Head of caudate nucleus (tissue), 42 donors: Measurements from ENCODE around the gene TBX1.
"Not testable (repeated sequence)": the region's sequence is repeated elsewhere in the genome, so short reads cannot be mapped to it uniquely, and the experiment has no call there.

ENCODE experiments used
- DNase-seq, 42 donors: peaks; one replicate each; pipeline versions ENCODE4 v3.0.0 to v3.0.0-alpha.2; 2020 to 2021; ENCODE audit warnings: mixed read lengths in 7 of 42
- intact Hi-C: fragments of 100-400 bp; cut with DNase I; formaldehyde crosslinking; loops from one replicate; pipeline ENCODE4 v1.15.0; 2022

The TBX1 gene

DNA sequence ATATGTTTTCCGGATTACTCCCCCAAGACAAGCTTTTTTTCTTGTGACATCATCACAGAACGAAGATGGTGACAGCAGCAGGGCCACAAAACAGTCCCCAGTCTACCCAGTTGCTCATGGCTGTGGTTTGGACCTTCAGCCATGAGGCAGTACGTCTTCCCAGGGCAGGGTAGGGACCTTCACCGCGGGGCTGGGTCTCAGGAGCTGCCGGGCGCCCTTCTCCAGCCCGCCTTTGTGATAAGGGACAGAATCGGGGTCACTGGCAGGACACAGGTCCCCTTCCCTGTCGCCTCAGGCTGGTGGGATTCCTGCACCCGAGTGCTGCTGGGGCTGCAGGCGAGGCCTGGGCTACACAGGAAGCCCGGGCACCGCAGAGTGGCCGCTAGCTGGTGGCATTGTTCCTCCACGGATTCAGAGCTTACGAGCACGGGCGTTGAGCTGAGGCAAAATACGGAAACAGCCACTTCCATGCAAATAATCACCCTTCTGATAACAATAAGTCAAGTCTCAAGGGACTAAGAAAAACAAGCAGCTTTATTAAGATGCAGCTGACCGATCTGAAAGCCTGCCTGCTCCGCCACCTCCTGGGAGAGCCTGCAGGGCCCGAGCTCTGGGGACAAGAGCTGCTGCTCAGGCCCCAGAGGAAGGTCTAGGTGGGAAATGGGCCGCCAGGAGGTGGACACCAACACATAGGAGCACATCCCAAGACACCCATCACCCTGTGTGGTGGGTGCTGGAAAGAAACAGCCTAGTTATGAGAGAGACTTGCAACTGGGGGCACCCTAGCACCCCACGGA, 12.3 kb downstream of the TBX1 start:
- intact Hi-C loops, result no loop called here
- DNase-seq, result no peak

GRCh38 chr22:19773470-19774040, 13.0 kb downstream of the TBX1 start:
- no peak for DNase-seq
- intact Hi-C loops, result no loop called here

DNA sequence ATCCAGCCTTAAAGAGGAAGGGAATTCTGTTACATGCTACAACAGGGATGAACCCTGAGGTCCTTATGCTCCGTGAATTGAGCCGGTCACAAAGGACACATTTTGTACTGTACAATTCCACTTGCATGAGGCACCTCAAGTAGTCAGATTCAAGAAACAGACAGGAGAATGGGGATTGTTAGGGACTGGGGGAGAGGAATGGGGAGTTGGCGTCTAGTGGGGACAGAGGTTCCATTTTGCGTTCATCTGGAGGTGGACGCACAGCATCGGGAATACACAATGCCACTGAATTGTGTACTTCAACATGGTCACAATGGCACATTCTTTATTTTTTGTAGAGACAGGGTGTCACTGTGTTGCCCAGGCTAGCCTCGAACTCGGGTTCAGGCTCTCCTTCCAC, 14.1 kb downstream of the TBX1 start:
- intact Hi-C loops, result no loop called here
- no peak for DNase-seq

- intact Hi-C loops, result no loop called here
- no peak for DNase-seq
Observed at GRCh38 chr22:19775496-19776325, 15.1 kb downstream of the TBX1 start.

- intact Hi-C loops, result no loop called here
- DNase-seq, result no peak
Observed at GRCh38 chr22:19776433-19777031, 16.0 kb downstream of the TBX1 start.

GRCh38 chr22:19777192-19777591, 16.6 kb downstream of the TBX1 start:
- intact Hi-C loops, DNase-seq: not testable (repeated sequence)

DNA sequence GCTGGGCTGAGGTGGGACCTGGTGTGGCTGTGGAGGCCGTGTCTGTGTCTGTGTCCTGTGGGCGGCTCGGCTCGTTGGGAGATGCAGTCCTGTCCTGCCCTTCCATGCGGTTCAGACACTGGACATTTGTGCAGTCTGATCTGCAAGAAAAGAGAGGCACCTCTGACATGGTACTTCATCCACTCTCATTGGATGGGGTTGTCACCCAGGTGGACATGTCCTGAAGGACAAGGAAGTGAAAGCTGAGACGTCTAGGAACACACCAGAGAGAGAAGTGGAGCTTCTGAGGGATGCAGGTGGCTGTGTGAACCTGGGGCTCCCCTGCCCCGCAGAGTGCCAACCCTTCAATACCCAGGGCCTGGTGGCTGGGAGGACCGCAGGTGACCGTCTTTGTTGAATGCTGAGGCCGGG, 18.4 kb downstream of the TBX1 start:
- intact Hi-C loops, result no loop called here
- DNase-seq, result no peak

DNA sequence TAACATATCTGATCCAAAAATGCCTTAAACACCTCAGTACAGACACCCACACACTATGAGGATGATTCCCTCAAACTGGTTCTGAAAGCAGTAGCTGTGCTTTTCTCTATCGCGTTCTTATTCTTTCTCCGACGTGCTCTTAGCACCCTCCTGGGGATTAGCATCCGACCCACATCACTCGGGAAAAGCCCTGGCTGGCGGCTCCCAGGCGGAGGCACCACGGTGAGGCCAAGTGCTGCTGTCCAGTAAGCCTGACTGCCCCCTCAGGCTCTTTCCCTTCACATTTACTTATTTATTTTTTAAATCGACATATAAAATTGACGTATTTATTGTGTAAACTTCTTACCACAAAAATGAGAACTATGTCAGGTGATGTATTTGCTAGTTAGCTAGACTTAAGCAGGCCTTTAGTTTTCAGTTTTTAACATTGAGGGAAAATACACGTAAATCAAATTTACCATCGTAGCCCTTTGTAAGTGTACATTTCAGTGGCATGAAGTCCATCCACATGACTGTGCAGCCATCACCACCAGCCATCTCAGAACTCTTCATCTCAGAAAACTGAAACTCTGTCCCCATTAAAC, 19.2 kb downstream of the TBX1 start:
- DNase-seq, result peak in 1 of 42 donors; percentile 25
- intact Hi-C loops, result no loop called here

DNA sequence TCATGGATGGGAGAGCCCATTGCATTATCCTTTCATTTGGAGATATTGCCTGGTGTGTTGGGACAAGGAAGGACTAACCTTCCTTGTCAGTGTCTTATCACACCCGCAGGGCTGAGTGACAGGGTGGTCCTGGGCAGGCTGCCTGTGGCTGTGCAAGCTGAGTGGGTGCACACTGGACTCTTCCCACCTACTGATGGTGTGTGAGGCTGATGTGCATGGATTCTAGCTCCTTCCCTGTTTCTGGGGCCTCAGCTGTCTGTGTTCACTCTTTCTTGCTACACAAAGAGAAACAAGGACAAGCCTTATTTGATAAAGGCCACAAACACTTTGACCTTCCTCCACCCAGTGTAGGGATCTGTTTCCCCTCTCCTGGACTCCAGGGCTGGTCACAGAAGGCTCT, 22.0 kb downstream of the TBX1 start:
- no peak for DNase-seq
- intact Hi-C loops, result no loop called here

DNA sequence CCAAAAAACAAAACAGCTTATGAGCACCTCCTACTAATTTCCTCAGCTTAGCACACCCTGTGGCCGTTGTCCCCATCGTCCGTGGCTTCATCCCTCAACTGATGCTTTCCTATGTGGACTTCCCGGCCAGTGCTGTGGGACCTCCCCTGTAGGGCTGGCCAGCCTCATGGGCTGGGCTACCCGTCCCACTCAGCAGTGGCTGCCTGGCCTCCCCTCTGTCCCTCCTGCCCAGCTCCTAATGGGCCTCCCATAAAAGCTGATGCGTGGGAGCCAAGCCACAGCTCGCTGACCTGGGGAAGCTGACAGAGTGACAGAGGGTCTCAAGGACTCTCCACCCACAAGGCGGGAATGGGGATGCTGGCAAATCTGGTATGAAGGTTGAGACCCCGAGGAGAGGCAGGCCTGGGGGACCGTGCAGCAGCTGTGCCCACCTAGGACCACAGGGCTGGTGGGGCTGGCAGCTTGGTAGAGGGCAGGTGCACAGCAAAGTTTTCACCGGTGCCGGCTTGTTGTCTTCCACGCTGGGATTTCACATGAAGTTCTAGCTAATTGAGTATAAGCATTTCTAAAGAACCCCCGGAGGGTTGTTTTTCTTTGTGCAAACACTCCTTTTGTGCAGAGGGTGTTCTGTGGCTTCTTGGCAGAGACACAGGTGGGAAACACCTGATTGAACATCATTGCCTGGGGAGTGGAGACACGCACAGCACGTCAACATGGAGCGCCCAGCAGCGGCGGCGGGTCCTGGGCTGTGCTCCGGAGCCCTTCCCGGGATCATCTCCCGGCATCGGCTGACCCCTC, 23.2 kb downstream of the TBX1 start:
- DNase-seq, result no peak

GRCh38 chr22:19784384-19785175, 24.0 kb downstream of the TBX1 start:
- DNase-seq, result no peak
- intact Hi-C loops, result no loop called here

More for the DNA sequence above, 23.2 kb downstream of the TBX1 start:
- intact Hi-C loops, result no loop called here

GRCh38 chr22:19785461-19786263, 25.1 kb downstream of the TBX1 start:
- DNase-seq, result no peak
- intact Hi-C loops, result no loop called here

DNA sequence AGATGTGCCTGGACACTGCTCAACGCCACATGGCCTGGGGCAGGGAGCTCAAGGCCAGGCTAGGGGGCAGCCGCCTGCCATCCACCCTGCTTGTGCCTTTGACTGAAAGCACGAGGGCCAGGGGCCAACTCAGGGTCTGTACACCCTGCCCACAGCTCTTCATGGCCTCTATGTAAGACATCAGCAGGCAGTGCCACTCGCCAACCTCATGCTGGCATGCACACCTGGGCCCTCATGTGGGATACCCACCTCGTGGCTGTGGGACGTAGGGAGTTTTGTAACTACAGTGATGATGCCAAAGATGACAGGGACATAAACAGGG, 25.6 kb downstream of the TBX1 start:
- intact Hi-C loops, result no loop called here
- no peak for DNase-seq

GRCh38 chr22:19786959-19787848, 26.6 kb downstream of the TBX1 start:
- no peak for DNase-seq
- intact Hi-C loops, result no loop called here

DNA sequence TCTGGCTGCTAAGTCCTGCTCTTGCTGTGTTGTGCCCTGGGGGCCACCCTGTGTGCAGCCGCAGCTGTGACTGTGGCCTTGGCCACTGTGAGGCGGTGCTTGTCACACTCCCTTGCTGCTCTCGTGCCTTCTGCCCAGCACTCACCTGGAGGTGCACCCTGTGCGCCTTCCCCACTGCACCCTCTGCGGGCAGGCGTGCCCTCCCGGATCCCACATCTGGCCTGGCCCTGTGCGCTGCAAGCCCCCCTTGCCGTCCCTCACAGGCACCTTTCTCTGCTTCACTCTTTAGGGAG, 27.2 kb downstream of the TBX1 start:
- no peak for DNase-seq
- intact Hi-C loops, result no loop called here

DNA sequence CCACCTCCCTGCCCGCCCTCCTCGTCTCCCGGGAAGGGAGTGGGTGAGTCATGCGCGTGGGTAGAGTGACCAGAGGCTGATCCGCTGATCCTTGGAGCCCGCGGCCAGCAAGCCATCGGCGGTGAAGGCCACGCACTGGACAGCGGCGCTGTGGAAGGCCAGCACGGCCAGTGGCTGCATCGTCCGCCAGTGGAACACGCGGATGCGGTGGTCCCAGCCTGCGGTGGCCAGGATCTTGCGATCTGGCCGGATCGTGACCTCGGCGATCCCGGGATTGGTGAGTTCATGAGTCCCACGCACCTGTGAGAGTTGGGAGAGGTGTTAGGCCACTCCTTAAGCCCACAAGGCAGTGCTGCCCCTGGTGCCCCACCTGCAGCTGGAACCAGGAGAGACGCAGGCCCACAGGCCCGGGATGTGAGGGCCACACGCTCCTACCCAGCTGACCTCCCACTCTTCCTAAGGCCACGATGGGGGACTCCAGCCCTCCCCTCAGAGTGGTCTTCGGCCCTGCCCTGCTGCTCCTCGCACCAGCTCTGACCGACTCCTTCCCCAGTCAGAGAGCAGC, 28.2 kb downstream of the TBX1 start:
- no peak for DNase-seq
- intact Hi-C loops, result no loop called here
